ENCODE results near the gene MACIR. TPM values are rescaled to one million over a fixed set of nuclear protein-coding genes. Genes with fewer than 3 reads are reported as not detected.

The MACIR gene
- polyA plus RNA-seq, 3 donors, result 19.1 to 21.4 (median 19.6) TPM

DNA sequence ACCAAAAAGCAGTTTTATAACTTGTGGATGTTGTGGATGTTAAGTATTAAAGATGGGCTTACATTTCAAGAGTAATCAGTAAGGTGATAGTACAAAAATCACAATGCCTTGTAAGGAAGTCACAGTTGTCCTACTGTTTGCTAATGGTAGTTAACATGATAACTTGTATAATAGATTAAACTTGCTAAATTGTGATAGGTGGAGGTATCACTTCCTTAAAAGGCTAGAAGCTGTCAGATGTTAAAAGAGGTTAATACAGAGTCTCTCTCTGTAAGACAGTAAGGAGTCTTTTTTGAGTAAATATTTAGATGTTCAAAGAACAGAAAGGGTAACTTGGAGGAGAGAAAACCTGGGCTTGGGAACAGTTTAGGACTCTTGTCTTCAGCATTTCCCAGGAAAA lies 14.2 kb upstream of the MACIR start:
- DNase-seq (ENCODE audit: low read depth in 3 of 3, low spot score in 2 of 3), result no peak

DNA sequence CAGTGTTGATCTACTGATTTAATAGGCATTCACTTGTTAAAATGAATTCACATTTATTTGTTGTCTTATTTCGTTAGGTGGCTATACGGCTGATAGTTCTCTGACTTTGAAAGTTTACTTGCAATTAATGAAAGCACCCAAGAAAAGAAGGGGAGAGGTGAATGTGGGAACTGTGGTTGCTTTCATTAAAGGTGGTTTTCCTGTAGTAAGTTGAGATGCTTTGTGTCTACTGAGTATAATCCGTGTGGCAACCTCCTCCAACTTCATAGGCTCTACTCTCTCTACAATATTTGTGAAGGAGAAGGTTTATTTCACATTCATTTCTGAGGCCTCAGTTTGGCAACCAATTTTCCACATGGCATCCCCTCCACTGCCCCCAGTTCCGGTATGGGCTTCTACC lies 12.8 kb upstream of the MACIR start:
- no peak for DNase-seq (ENCODE audit: low read depth in 3 of 3, low spot score in 2 of 3)

DNA sequence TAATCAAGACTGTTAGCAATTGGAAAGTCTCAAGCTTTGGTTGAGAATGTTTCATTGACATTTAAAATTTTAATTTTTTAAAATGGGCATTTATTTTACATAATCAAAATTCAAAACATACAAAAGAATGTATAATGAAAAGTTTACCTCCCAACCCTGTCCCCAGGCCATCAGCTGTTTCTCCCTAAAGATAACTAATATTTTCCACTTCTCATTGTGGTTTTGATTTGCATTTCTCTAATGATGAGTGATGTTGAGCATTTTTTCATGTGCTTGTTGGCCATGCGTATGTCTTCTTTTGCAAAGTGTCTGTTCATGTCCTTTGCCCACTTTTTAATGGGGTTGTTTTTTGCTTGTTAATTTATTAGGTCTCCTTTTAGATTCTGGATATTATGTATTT lies 11.4 kb upstream of the MACIR start:
- DNase-seq (ENCODE audit: low read depth in 3 of 3, low spot score in 2 of 3), result no peak

GRCh38 chr5:103249068-103249467 lies 9.5 kb upstream of the MACIR start:
- DNase-seq (ENCODE audit: low read depth in 3 of 3, low spot score in 2 of 3), result no peak

GRCh38 chr5:103254921-103255320 lies 3.6 kb upstream of the MACIR start:
- no peak for DNase-seq (ENCODE audit: low read depth in 3 of 3, low spot score in 2 of 3)

DNA sequence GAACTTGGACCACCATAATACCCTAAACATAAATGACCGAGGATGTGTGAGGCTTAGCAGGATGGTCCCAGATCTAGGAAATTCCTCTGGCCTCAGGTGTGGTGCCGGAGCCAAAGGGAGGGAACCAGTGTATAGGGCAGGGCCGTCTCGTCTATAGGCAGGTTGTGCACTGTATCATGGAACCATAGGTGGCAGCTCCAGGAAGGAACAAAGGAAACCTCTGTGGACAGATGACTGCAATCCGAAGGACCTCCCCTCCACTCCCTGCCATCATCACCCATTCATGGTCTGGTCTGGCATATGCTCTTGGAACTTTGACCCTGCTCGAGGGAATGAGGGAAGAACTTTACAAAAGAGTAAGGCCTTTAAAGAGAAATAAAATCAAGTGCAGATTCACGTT lies 2.9 kb upstream of the MACIR start:
- no peak for DNase-seq (ENCODE audit: low read depth in 3 of 3, low spot score in 2 of 3)

- DNase-seq (ENCODE audit: low read depth in 3 of 3, low spot score in 2 of 3), result no peak
Measured at GRCh38 chr5:103256178-103256577, 2.4 kb upstream of the MACIR start.

DNA sequence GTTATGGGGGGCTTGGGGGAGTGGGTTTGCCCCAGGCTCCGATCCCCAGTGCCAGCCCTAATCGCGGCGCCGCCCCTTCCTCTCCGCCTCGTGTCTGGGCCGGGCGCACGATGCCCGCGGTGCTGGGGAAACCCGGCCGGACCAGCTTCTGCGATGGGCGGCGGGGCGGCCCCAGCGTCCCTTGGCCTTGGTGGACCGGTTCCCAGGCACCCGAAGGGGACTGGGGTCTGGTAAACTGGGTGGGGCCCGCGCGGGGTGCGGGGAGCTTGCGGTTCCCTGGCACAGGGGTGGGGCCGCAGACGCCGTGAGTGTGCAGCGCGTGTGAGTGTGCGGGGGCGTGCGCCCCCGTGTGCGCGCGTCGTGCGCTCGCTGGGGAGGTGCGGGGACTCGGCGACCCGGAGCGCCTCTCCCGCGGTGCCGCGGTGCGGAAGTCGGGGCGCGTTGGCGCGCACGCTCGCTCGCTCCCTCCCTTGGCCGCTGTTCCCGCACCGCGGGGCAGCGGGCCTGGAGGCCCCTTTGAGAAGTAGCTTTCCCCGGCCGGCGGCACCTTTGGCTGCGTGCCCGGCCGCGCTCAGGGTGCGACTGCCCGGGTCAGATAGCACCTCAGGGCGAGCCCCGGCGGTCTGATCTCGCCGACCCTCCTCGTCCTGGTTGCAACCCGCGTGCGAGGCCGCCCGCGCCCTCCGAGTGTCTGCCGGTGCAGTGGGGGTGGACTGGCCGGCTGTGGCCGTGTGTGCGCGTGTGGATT lies 568 bp downstream of the MACIR start:
- DNase-seq (ENCODE audit: low read depth in 3 of 3, low spot score in 2 of 3), result peak; percentile 27 to 45 (median 29)

- DNase-seq (ENCODE audit: low read depth in 3 of 3, low spot score in 2 of 3), result peak; percentile 13 to 35 (median 33)
Measured at GRCh38 chr5:103259705-103260355, 1.3 kb downstream of the MACIR start.

GRCh38 chr5:103260951-103261350 lies 2.4 kb downstream of the MACIR start:
- no peak for DNase-seq (ENCODE audit: low read depth in 3 of 3, low spot score in 2 of 3)

GRCh38 chr5:103262422-103262871 lies 3.9 kb downstream of the MACIR start:
- DNase-seq (ENCODE audit: low read depth in 3 of 3, low spot score in 2 of 3), result no peak

DNA sequence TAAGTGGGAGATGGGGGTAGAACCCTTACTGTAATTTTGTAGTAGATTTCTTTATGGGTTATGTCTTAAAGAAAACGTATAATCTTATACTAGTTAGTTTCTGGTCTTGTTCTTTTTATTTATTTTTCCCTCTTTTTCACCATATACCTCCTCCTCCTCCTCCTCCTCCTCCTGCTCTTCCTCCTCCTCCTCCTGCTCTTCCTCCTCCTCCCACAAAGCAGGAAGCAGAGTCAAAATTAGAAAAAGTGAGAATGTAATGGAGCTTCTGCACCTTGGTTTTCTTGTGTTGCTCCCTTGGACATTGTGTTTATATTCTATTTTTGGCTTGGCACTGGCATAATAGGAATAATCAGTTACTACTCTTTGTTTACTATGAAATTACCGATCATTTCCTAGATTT lies 4.5 kb downstream of the MACIR start:
- no peak for DNase-seq (ENCODE audit: low read depth in 3 of 3, low spot score in 2 of 3)

DNA sequence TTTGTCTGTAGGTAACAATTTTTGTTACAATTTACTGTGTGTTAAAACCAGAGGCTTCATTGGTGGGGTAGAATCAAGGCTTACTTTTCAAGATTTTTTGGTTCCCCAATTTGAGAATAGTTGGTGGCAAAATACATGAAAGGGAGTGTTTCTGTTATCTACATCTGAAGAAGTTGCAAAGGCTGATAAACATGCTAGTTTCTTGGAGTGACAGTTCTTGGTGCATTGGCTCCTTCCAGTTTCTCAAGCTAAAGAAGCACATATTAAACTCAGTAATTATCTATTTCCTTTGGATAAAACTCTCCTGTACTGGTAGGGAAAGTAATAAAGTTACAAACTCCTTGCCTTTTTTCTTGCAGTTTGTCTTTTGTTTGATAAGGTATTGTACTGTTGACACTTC lies 5.9 kb downstream of the MACIR start:
- DNase-seq (ENCODE audit: low read depth in 3 of 3, low spot score in 2 of 3), result no peak

- DNase-seq (ENCODE audit: low read depth in 3 of 3, low spot score in 2 of 3), result no peak
Measured at GRCh38 chr5:103270581-103270980, 12.0 kb downstream of the MACIR start.

GRCh38 chr5:103271570-103272289 lies 13.2 kb downstream of the MACIR start:
- DNase-seq (ENCODE audit: low read depth in 3 of 3, low spot score in 2 of 3), result no peak

DNA sequence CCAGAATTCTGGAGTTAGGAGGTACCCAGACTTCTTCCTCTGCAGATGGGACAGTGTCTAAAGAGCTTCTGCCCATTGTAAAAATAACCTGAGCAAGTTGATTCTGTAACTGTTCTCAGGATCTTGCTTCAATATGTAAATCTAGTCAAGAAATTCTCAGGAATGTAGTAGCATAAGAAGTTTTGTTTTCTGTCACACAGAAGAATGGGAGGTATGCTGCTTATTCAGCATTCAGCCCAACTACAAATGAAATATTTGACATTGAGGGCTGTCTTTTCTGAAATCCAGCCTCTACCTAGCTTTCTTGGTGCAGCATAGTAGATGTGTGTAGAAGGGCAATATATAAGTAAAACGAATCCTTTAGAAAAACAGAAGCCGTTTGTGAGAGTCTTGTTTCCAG lies 13.8 kb downstream of the MACIR start:
- DNase-seq (ENCODE audit: low read depth in 3 of 3, low spot score in 2 of 3), result no peak

DNA sequence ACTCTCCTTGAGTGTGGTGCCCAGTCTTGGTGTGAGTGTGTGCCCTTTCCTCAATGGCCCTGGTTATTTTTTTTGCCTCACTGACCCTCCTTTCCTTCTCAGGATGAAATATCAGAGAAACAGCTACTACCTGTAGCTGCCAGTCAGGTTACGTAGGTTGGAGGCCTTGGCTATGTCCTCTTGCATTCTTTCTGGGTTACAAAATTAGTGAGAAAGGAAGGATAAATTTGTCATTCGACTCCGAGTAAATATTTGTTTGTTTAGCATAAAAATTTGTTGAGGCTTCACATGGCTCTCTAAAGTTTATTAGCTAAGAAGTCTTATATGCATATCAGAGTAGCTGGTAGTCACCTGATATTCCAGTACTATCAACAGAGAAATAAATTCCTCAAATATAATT lies 15.4 kb downstream of the MACIR start:
- DNase-seq (ENCODE audit: low read depth in 3 of 3, low spot score in 2 of 3), result no peak

DNA sequence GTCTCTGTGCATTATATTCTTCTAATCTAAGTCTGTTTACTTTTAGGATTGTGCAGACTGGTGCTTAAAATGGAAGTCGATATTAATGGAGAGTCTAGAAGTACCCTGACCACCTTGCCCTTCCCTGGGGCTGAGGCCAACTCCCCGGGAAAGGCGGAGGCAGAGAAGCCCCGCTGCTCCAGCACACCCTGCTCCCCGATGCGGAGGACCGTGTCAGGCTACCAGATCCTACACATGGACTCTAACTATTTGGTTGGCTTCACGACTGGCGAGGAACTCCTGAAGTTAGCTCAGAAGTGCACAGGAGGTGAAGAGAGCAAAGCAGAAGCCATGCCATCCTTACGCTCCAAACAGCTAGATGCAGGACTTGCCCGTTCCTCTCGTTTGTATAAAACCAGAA lies 17.3 kb downstream of the MACIR start:
- DNase-seq (ENCODE audit: low read depth in 3 of 3, low spot score in 2 of 3), result no peak

DNA sequence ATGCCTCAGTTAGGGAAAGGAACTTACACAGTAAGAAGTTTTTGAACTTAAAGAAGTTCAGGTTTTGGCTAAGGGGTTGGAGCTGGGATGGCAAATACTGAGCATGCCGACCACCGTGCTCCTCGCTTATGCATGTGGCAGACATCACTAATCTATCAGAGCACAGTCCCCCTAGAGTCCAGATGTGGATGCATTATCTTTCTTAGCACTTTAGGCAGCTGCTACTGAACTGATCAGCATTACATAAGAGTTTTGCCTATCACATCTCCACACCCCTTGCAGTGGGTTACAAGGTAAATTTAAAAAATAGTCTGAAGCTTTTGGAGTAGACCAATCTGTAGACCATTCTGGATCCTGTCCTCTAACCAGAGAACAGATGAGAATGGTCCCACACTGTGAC lies 22.4 kb downstream of the MACIR start:
- no peak for DNase-seq (ENCODE audit: low read depth in 3 of 3, low spot score in 2 of 3)

DNA sequence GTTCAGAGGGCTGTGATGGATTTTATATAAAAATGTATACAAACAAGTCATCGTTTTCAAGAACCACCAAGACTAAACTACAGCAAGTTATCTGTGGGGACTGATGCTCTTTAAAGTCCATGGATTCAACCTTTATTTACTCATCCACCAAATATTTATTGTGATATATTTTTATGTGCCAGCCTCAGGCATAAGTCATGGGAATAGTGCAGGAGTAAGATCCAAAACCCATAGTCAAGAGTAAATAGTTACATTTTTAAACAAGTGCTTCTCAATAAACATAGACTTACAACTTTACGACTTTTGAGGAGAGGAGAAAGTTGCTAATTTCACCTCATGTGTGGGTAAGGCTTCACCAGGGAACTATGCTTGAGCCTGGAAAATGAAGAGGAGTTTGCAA lies 24.6 kb downstream of the MACIR start:
- no peak for DNase-seq (ENCODE audit: low read depth in 3 of 3, low spot score in 2 of 3)

GRCh38 chr5:103283869-103284268 lies 25.3 kb downstream of the MACIR start:
- DNase-seq (ENCODE audit: low read depth in 3 of 3, low spot score in 2 of 3), result no peak

DNA sequence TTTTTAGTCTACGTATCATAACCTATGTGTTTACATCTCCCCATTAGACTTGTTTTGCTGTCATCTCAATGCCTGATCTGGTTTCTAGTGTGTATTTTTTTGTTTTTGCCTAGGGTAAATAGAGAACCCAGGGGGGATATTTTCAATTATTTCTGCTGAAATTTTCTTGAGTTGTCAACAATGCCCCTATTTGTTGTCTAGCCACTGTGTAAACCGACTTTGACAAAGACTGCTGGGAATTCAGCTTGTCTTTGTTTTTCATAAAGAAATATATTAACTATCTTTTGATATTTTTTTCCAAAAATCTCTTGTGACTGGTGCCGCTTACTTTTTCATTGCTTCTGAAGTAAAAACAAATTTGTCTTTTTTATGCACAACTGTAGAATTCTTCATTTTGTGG lies 28.1 kb downstream of the MACIR start:
- no peak for DNase-seq (ENCODE audit: low read depth in 3 of 3, low spot score in 2 of 3)

All from right renal cortex interstitium (tissue), 3 donors.